Ascending aorta (tissue), 2 donors: ENCODE data around the gene LTK. TPM values are rescaled to one million over a fixed set of nuclear protein-coding genes. Genes with fewer than 3 reads are reported as not detected.

Experiments
- DNase-seq, 2 donors: peaks; one replicate each; pipeline ENCODE4 v3.0.0-alpha.2; 2019; ENCODE audit warnings: low spot score in 2 of 2
- H3K27ac ChIP-seq, 2 donors: fragments of 200-600 bp; sonication (generic); one replicate each; pipeline ENCODE4 v1.5.1; 2016 to 2017; ENCODE audit warnings: mild to moderate bottlenecking in 1 of 2
- H3K27me3 ChIP-seq: fragments of 200-600 bp; sonication (generic); one replicate; pipeline ENCODE4 v1.5.1; 2017
- H3K36me3 ChIP-seq, 2 donors: fragments of 200-600 bp; sonication (generic); one replicate each; pipeline ENCODE4 v1.5.1; 2016
- H3K4me1 ChIP-seq, 2 donors: fragments of 200-600 bp; sonication (generic); one replicate each; pipeline ENCODE4 v1.5.1; 2016 to 2017; ENCODE audit warnings: mild to moderate bottlenecking in 1 of 2
- H3K4me3 ChIP-seq, 2 donors: fragments of 200-600 bp; sonication (generic); one replicate each; pipeline ENCODE4 v1.5.1; 2016 to 2017; ENCODE audit warnings: mild to moderate bottlenecking in 1 of 2
- H3K9me3 ChIP-seq, 2 donors: fragments of 200-600 bp; sonication (generic); one replicate each; pipeline ENCODE4 v1.5.1; 2016
- CTCF ChIP-seq, 3 experiments: fragments of 200-600 bp in 2 of 3; fragments of 450-650 bp in 1 of 3; sonication (generic) in 2 of 3; IDR thresholded peaks; one replicate each; pipeline ENCODE4 v1.5.1; 2016 to 2019; ENCODE audit warnings: antibody characterized with exemption in 3 of 3, mild to moderate bottlenecking in 1 of 3, moderate library complexity in 1 of 3
- intact Hi-C: fragments of 100-400 bp; cut with DNase I; formaldehyde crosslinking; loops from one replicate; pipeline ENCODE4 v1.15.1; 2023
- total RNA-seq: library from RNA; depleted of rRNA; stranded (reverse); fragments of >200 nt; gene quantifications from one replicate; pipeline ENCODE4 v1.1.0, GENCODE V29; 2016

LTK gene
- total RNA-seq: not detected

GRCh38 chr15:41513506-41514227 is at the start of gene LTK:
TSS of gene LTK (minus strand) at chr15:41513827. CDS start at chr15:41513709, 118 bp downstream.
- Histone ChIP-seq H3K27me3 (peaks cover 17% of the 10 kb centered on the region), H3K27ac (no peak within 1 kb of the TSS), H3K36me3 (peaks cover 0 to 4% of the 10 kb centered on the region in 2 donors), H3K4me3 (peak within 1 kb of the TSS; percentile 39 to 53), H3K9me3 (no peaks in the 10 kb centered on the region), H3K4me1 (peaks cover 4 to 17% of the 10 kb centered on the region in 2 donors)
- no peak for TF ChIP-seq CTCF (IDR thresholded peaks at IDR 0.05)
- DNase-seq: no peak
- intact Hi-C loops: loop anchor here (10.0 kb wide), 1 partner anchor 781 kb away; no protein-coding TSS in a partner anchor

DNA sequence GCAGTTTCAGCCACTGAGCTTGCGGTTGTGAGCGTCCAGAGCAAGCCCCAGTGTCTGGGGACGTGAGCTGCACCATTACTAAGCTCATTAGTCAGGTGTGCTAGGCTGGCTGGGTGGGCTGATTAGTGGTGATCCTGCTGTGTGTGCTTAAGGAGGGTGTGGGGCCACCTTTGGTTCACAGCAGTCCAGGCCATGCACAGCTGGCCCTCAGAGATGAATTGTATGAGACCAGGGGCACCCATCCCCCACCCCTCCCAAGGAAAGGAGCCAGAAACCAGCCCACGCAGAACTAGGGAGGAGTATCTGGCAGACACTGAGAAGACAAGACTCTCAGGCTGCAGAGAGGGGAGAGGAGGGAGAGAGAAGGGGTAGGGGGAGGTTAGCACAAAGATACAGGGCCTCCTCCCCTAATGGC is 49.2 kb upstream of the LTK start:
- intact Hi-C loops: no loop called here
- no peaks in the 10 kb centered on the region for H3K36me3 ChIP-seq
- DNase-seq: no peak
- H3K4me3 ChIP-seq: no peak overlapping the region
- no peak overlapping the region for H3K27ac ChIP-seq
- H3K27me3 ChIP-seq: no peaks in the 10 kb centered on the region
- H3K4me1 ChIP-seq: peaks cover 5 to 9% of the 10 kb centered on the region in 2 donors
- H3K9me3 ChIP-seq: no peaks in the 10 kb centered on the region
- TF ChIP-seq CTCF (IDR thresholded peaks at IDR 0.05): no peak

- Histone ChIP-seq H3K36me3 (no peaks in the 10 kb centered on the region), H3K27ac (no peak overlapping the region), H3K4me3 (no peak overlapping the region), H3K27me3 (no peaks in the 10 kb centered on the region), H3K4me1 (peaks cover 5 to 9% of the 10 kb centered on the region in 2 donors), H3K9me3 (no peaks in the 10 kb centered on the region)
- TF ChIP-seq CTCF (IDR thresholded peaks at IDR 0.05): no peak
- no peak for DNase-seq
- intact Hi-C loops: no loop called here
Measured at GRCh38 chr15:41562244-41562643, 48.6 kb upstream of the LTK start.

DNA sequence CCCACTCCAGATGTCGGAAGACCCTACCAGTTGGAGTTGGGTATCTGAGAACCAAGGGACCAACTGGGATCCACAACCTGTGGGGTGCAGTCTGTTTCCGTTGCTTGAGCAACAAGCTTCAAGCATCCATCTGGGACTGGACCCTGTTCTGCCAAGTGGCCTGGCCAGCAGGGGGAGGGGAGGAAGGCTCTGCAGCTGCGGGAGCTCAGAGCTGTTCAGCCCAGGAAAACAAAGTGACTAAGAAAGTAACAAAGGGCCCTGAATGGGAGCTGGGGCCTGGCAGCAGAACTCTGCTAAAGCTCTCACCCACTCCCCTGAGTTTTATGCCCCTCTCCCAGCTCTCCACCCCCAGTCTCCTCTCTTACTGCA is 48.1 kb upstream of the LTK start:
- intact Hi-C loops: no loop called here

DNA sequence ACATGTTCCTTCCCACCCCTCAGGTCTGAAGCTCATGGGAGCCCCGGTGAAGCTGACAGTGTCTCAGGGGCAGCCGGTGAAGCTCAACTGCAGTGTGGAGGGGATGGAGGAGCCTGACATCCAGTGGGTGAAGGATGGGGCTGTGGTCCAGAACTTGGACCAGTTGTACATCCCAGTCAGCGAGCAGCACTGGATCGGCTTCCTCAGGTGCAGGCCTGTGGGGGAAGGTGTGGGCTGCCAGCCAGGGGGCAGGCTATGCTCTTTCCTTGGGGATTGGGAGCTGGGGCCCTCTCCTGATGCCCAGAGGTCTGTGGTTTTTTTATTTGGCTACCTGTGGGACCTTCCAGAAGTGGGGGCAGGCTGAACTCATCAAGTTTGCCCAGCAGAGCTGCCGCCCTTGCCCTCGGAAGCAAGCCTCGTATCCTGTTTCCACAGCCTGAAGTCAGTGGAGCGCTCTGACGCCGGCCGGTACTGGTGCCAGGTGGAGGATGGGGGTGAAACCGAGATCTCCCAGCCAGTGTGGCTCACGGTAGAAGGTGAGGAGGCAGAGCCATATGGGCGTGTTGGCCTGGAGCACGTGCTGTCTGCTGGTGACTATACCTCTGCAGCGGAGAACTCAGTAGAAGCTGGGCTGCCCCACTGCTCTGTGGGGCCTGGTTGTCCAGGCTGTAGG is 47.6 kb upstream of the LTK start:
- Histone ChIP-seq H3K4me3 (no peak overlapping the region), H3K27me3 (no peaks in the 10 kb centered on the region), H3K4me1 (peaks cover 5 to 9% of the 10 kb centered on the region in 2 donors), H3K36me3 (no peaks in the 10 kb centered on the region), H3K27ac (no peak overlapping the region), H3K9me3 (no peaks in the 10 kb centered on the region)
- intact Hi-C loops: no loop called here
- TF ChIP-seq CTCF (IDR thresholded peaks at IDR 0.05): no peak
- no peak for DNase-seq

More for the DNA sequence above, 48.1 kb upstream of the LTK start:
- DNase-seq: no peak
- H3K27me3 ChIP-seq: no peaks in the 10 kb centered on the region
- no peak overlapping the region for H3K27ac ChIP-seq
- H3K4me3 ChIP-seq: no peak overlapping the region
- no peaks in the 10 kb centered on the region for H3K9me3 ChIP-seq
- no peaks in the 10 kb centered on the region for H3K36me3 ChIP-seq
- peaks cover 5 to 9% of the 10 kb centered on the region in 2 donors for H3K4me1 ChIP-seq
- TF ChIP-seq CTCF (IDR thresholded peaks at IDR 0.05): peak in 1 of 3 experiments; percentile 6
